K562 (cell line): ENCODE data around the gene CPNE1. TPM values are rescaled to one million over a fixed set of nuclear protein-coding genes. Genes with fewer than 3 reads are reported as not detected.
A peak's percentile ranks its signal among the peaks of the same experiment; 100 is the strongest.

Experiments used
- ATAC-seq: fragments of 200-7000 bp; cut with Tn5 transposase; 3 replicates; pipeline ENCODE4 v1.9.1; 2020; ENCODE audit warnings: moderate library complexity
- BruUV-seq: library from RNA; stranded (reverse); fragments of 400-500 nt; replicated peaks from 2 replicates; lab custom pipeline; 2021; lab: Mats Ljungman, UMichigan
- CTCF ChIA-PET: fragments of 300-600 bp; formaldehyde crosslinking; extraction: SDS; loops from one replicate; lab custom pipeline; 2021; ENCODE audit warnings: low intra/inter-chr PET ratio; lab: Yijun Ruan, JAX
- POLR2A ChIA-PET: fragments of 300-600, 350-650 bp; sonication (Branson Sonifier 250); formaldehyde crosslinking; extraction: SDS; loops from one replicate; lab custom pipeline; 2021; ENCODE audit warnings: antibody characterized with exemption, inconsistent platforms; lab: Yijun Ruan, JAX
- DNase-seq, 4 experiments: peaks; one replicate each; pipeline versions ENCODE4 v3.0.0 to v3.0.0-alpha.2; 2011 to 2018; ENCODE audit warnings: low spot score in 3 of 4, mixed read lengths in 3 of 4; ENCODE audit errors: extremely low read depth in 1 of 4
- FAIRE-seq: peaks from 2 replicates; lab custom pipeline; 2011; peaks lifted over from hg19 to GRCh38; lab: Jason Lieb, UNC
- H2AFZ ChIP-seq: 2 replicates; pipeline ENCODE4 v1.6.0; 2011; ENCODE audit warnings: low read depth, low read length, control low read depth, inconsistent platforms
- H3K27ac ChIP-seq: fragments of 200-600 bp; 3 replicates; pipeline ENCODE4 v1.8.0; 2011; ENCODE audit warnings: low read depth, mild to moderate bottlenecking, control low read depth, inconsistent platforms, low read length, moderate library complexity, mixed read lengths; ENCODE audit errors: extremely low read depth
- H3K27me3 ChIP-seq, 2 experiments: fragments of 300-600 bp in 1 of 2; 2 replicates in 1 of 2; 3 replicates in 1 of 2; pipeline versions ENCODE4 v1.6.0 to v1.8.0; 2011; ENCODE audit warnings: inconsistent platforms in 2 of 2, low read length in 2 of 2, mild to moderate bottlenecking in 1 of 2, mixed read lengths in 1 of 2, moderate library complexity in 1 of 2; ENCODE audit not compliant: control insufficient read depth in 2 of 2, insufficient read depth in 2 of 2
- H3K36me3 ChIP-seq: fragments of 300-600 bp; 3 replicates; pipeline ENCODE4 v1.8.0; 2011; ENCODE audit warnings: mild to moderate bottlenecking, low read length, inconsistent platforms; ENCODE audit not compliant: control insufficient read depth, insufficient read depth
- H3K4me1 ChIP-seq, 2 experiments: fragments of 200-600 bp in 1 of 2; replicated peaks in 1 of 2; 2 replicates in 1 of 2; 3 replicates in 1 of 2; pipeline versions ENCODE4 v1.5.1 to v1.8.0; 2011; ENCODE audit warnings: inconsistent platforms in 2 of 2, low read length in 2 of 2, mild to moderate bottlenecking in 1 of 2, mixed read lengths in 1 of 2, moderate library complexity in 1 of 2; ENCODE audit not compliant: control insufficient read depth in 2 of 2, insufficient read depth in 2 of 2
- H3K4me2 ChIP-seq: 2 replicates; pipeline ENCODE4 v1.6.1; 2011; ENCODE audit warnings: low read length, control low read depth, inconsistent platforms, mixed read lengths; ENCODE audit not compliant: insufficient read depth
- H3K4me3 ChIP-seq: fragments of 200-600 bp; sonication (generic), shearing (Covaris generic); 2 replicates; pipeline ENCODE4 v1.5.1; 2016; ENCODE audit warnings: control low read depth, inconsistent platforms
- H3K79me2 ChIP-seq: fragments of 200-600 bp; 3 replicates; pipeline ENCODE4 v1.8.0; 2011; ENCODE audit warnings: low read length, inconsistent platforms; ENCODE audit not compliant: control insufficient read depth, insufficient read depth
- H3K9ac ChIP-seq, 2 experiments: 2 replicates each; pipeline versions ENCODE4 v1.6.0 to v1.6.1; 2011; ENCODE audit warnings: low read depth in 2 of 2, low read length in 2 of 2, control low read depth in 1 of 2, inconsistent platforms in 1 of 2, mild to moderate bottlenecking in 1 of 2, mixed read lengths in 1 of 2; ENCODE audit not compliant: insufficient read depth in 1 of 2
- H3K9me1 ChIP-seq: one replicate; pipeline ENCODE4 v1.6.0; 2011; ENCODE audit warnings: inconsistent platforms, mild to moderate bottlenecking, low read length, moderate library complexity; ENCODE audit not compliant: control insufficient read depth, insufficient read depth
- H3K9me3 ChIP-seq: replicated peaks from 2 replicates; pipeline ENCODE4 v1.5.1; 2011; ENCODE audit warnings: low read depth, low read length, inconsistent platforms; ENCODE audit not compliant: control insufficient read depth, insufficient read depth
- H4K20me1 ChIP-seq: replicated peaks from 2 replicates; pipeline ENCODE4 v1.6.1; 2011; ENCODE audit warnings: low read length, inconsistent platforms, mixed read lengths; ENCODE audit not compliant: control insufficient read depth, insufficient read depth
- E2F3 ChIP-seq: fragments of 250-450 bp; sonication (Bioruptor Pico); IDR thresholded peaks from 2 replicates; pipeline ENCODE4 v1.4.0; 2020; ENCODE audit warnings: mild to moderate bottlenecking
- FUS ChIP-seq: fragments of 200-400 bp; formaldehyde crosslinking; optimal IDR thresholded peaks from 2 replicates; pipeline ENCODE3; 2017; ENCODE audit warnings: low read depth, low read length
- HDAC3 ChIP-seq: fragments of 450-650 bp; IDR thresholded peaks from 2 replicates; pipeline ENCODE4 v1.6.1; 2018; ENCODE audit warnings: borderline replicate concordance, mild to moderate bottlenecking, moderate library complexity; ENCODE audit not compliant: partially characterized antibody
- HLTF ChIP-seq: fragments of 450-650 bp; IDR thresholded peaks from 2 replicates; pipeline ENCODE4 v1.6.1; 2016
- ILF3 ChIP-seq: fragments of 450-650 bp; IDR thresholded peaks from 2 replicates; pipeline ENCODE4 v1.6.1; 2018; ENCODE audit warnings: antibody characterized with exemption, mild to moderate bottlenecking, moderate library complexity, borderline replicate concordance
- NR4A1 ChIP-seq, 2 experiments: fragments of 250-450 bp in 1 of 2; fragments of 450-650 bp in 1 of 2; sonication (Bioruptor Pico) in 1 of 2; IDR thresholded peaks; 2 replicates each; pipeline versions ENCODE4 v1.4.0 to v1.6.1; 2016 to 2020; ENCODE audit warnings: mild to moderate bottlenecking in 2 of 2, missing compliant biosample characterization in 1 of 2, missing genetic modification characterization in 1 of 2, moderate library complexity in 1 of 2
- POLR2H ChIP-seq: IDR thresholded peaks from 2 replicates; pipeline ENCODE4 v1.6.1; 2016; ENCODE audit warnings: missing genetic modification characterization, low read depth, mild to moderate bottlenecking, control low read depth, missing compliant biosample characterization, moderate library complexity
- ZBTB7A ChIP-seq: IDR thresholded peaks from 2 replicates; pipeline ENCODE4 v1.6.1; 2011; ENCODE audit warnings: low read depth, mild to moderate bottlenecking, low read length, moderate library complexity, borderline replicate concordance; ENCODE audit not compliant: control insufficient read depth
- ZNF57 ChIP-seq: fragments of 450-650 bp; formaldehyde crosslinking; IDR thresholded peaks from 2 replicates; pipeline ENCODE4 v1.4.0; 2020; ENCODE audit warnings: mild to moderate bottlenecking, moderate library complexity
- WGBS: fragments of 100-300 bp; shearing (Covaris generic); methylation state at CpG from one replicate; pipeline ENCODE4 v1.1.6; 2016; ENCODE audit warnings: low coverage, mixed read lengths; ENCODE audit not compliant: insufficient coverage; ENCODE audit errors: missing lambda C conversion rate; 5-methylcytosine and 5-hydroxymethylcytosine counted together
- in situ Hi-C: fragments of 300-500 bp; cut with MboI; formaldehyde crosslinking; loops from 4 replicates; pipeline ENCODE4 v1.15.0; 2018; ENCODE audit warnings: inconsistent platforms, mixed read lengths
- intact Hi-C: fragments of 100-400 bp; cut with micrococcal nuclease; formaldehyde crosslinking; loops from 2 replicates; pipeline ENCODE4 v1.14.2; 2022
- polyA plus RNA-seq, 8 experiments: library from polyadenylated mRNA; depleted of rRNA in 4 of 8; stranded (reverse) in 5 of 8; unstranded in 3 of 8; fragments of >200 nt; fragmentation: Nextera tagmentation in 2 of 8; fragmentation: Illumina TruSeq in 1 of 8; extraction: Ambion mirVana in 2 of 8; extraction: Trizol in 1 of 8; gene quantifications; 2 replicates each; pipeline versions ENCODE4 v1.2.1 to v1.2.3, GENCODE V29; 2011 to 2014; ENCODE audit warnings: inconsistent platforms in 1 of 8, missing spikeins in 1 of 8
- total RNA-seq, 7 experiments: library from RNA; depleted of rRNA in 6 of 7; stranded (reverse); fragments of >200 nt in 6 of 7; fragmentation: Illumina TruSeq in 2 of 7; extraction: Trizol in 2 of 7; gene quantifications; 2 replicates each; pipeline versions ENCODE4 v1.2.1 to v1.2.3, GENCODE V29; 2011 to 2021; ENCODE audit warnings: low replicate concordance in 1 of 7

The CPNE1 gene
- total and polyA plus RNA-seq, 9 of the 15 experiments (the other 6 are each of a cell fraction or from before 2014, with no cell fraction given), result 42.1 to 102 (median 56.0) TPM

GRCh38 chr20:35664466-35665206 is at the start of gene CPNE1, which contains the start of gene RBM12 (continued):
- TF ChIP-seq ZBTB7A (peak; percentile 39; the same call in 1 of the 2 replicates), POLR2H (peak; percentile 96), NR4A1 (CRISPR knock-in tag; IDR thresholded peaks at IDR 0.05) (0 out of 2 replicates have a peak, but pooled peaks have one; percentile 54), NR4A1 (tag; IDR thresholded peaks at IDR 0.05) (no peak; the same call in 1 of the 2 replicates)

GRCh38 chr20:35714127-35714526 is 49.4 kb upstream of the CPNE1 start:
- Histone ChIP-seq H3K27ac (no peak overlapping the region), H3K4me2 (no peak overlapping the region), H3K4me3 (no peak overlapping the region), H2AFZ (no peak overlapping the region), H3K36me3 (peaks cover 99% of the 10 kb centered on the region), H3K4me1 (no peaks in the 10 kb centered on the region), H4K20me1 (peaks cover under 1% of the 10 kb centered on the region; the same call in 1 of the 2 replicates), H3K79me2 (peaks cover 72% of the 10 kb centered on the region), H3K9me1 (no peaks in the 10 kb centered on the region), H3K27me3 (no peaks in the 10 kb centered on the region), H3K9me3 (no peaks in the 10 kb centered on the region), H3K9ac (no peak overlapping the region)
- WGBS, result 86% methylated on average over 4 of the region's 4 CpGs
- no peak for ATAC-seq
- in situ Hi-C loops (no loop called here), intact Hi-C loops (no loop called here)
- ChIA-PET CTCF (no interaction called here), POLR2A (interaction anchor here (1.4 to 6.0 kb wide), 5 partner anchors 8 to 21 kb away, joined by 6 to 39 read pairs (median 10); partner anchors contain the start of genes NFS1 and ROMO1)
- BruUV-seq, result no TSS peak
- DNase-seq, result no peak
- TF ChIP-seq ZNF57 (CRISPR knock-in tag), result no peak
- no peak for TF ChIP-seq ILF3
- TF ChIP-seq HLTF, result no peak
- TF ChIP-seq E2F3 (CRISPR knock-in tag), result no peak
- TF ChIP-seq FUS, result no peak
- TF ChIP-seq HDAC3, result no peak
- FAIRE-seq, result no peak
